Kidney (tissue), 14 donors: ENCODE measurements around the gene GAS6. TPM values are rescaled to one million over a fixed set of nuclear protein-coding genes. Genes with fewer than 3 reads are reported as not detected.

Experiments
- DNase-seq, 5 donors: peaks; one replicate each; pipeline ENCODE4 v3.0.0-alpha.2; 2013 to 2020
- FAIRE-seq: peaks from 2 replicates; lab custom pipeline; 2012; peaks lifted over from hg19 to GRCh38; lab: Jason Lieb, UNC
- H3K27ac ChIP-seq, 2 donors: one replicate each; pipeline ENCODE4 v1.7.0; 2013; ENCODE audit warnings: low read depth in 2 of 2, low read length in 2 of 2, inconsistent platforms in 1 of 2
- H3K27me3 ChIP-seq: one replicate; pipeline ENCODE4 v1.7.1; 2013; ENCODE audit warnings: low read length, inconsistent platforms; ENCODE audit not compliant: control insufficient read depth, insufficient read depth
- H3K36me3 ChIP-seq, 3 donors: one replicate each; pipeline versions ENCODE4 v1.7.0 to v1.7.1; 2013; ENCODE audit warnings: low read length in 3 of 3, control low read depth in 1 of 3, inconsistent platforms in 1 of 3; ENCODE audit not compliant: insufficient read depth in 3 of 3, control insufficient read depth in 2 of 3
- H3K4me1 ChIP-seq, 3 donors: one replicate each; pipeline versions ENCODE4 v1.7.0 to v1.7.1; 2013; ENCODE audit warnings: low read length in 3 of 3, inconsistent platforms in 1 of 3, low read depth in 1 of 3; ENCODE audit not compliant: control insufficient read depth in 2 of 3, insufficient read depth in 2 of 3
- H3K4me3 ChIP-seq, 3 donors: one replicate each; pipeline versions ENCODE4 v1.7.0 to v1.8.1; 2013; ENCODE audit warnings: low read length in 3 of 3, control low read depth in 1 of 3, inconsistent platforms in 1 of 3
- H3K9ac ChIP-seq, 3 donors: one replicate each; pipeline versions ENCODE4 v1.7.0 to v1.7.1; 2013; ENCODE audit warnings: low read length in 3 of 3, control low read depth in 1 of 3, inconsistent platforms in 1 of 3
- H3K9me3 ChIP-seq, 3 donors: one replicate each; pipeline versions ENCODE4 v1.7.0 to v1.7.1; 2013; ENCODE audit warnings: low read length in 3 of 3, control low read depth in 1 of 3, inconsistent platforms in 1 of 3; ENCODE audit not compliant: control insufficient read depth in 2 of 3, insufficient read depth in 1 of 3
- intact Hi-C: fragments of 100-400 bp; cut with DNase I; formaldehyde crosslinking; loops from one replicate; pipeline ENCODE4 v1.11.1; 2022
- polyA plus RNA-seq: library from polyadenylated mRNA; stranded (reverse); fragments of 350-450 nt; fragmentation: Illumina TruSeq; extraction: RNeasy Lipid Tissue Mini Kit (QIAGEN cat#74804); gene quantifications from one replicate; pipeline ENCODE4 v1.2.3, GENCODE V29; 2014; ENCODE audit warnings: low read depth, low replicate concordance; ENCODE audit not compliant: insufficient read depth
- total RNA-seq: library from RNA; stranded (reverse); fragmentation: NEBNext Ultra II Directional; extraction: Animal tissue kit (Norgen Biotek cat#: 25700); gene quantifications from one replicate; pipeline ENCODE4 v1.2.1, GENCODE V29; 2021
- TF ChIP-seq, protein P1 (sequence below): IDR thresholded peaks from 3 replicates; pipeline ENCODE4 v1.5.1; 2012; ENCODE audit warnings: mild to moderate bottlenecking, moderate library complexity, borderline replicate concordance; ENCODE audit not compliant: insufficient read depth; ENCODE audit errors: extremely low read depth
- donor health status: control.
- donor health status: control.
- donor health status: control.
- donor health status: control.
- donor health status: control.
- donor health status: DM: yes; HTN: yes; CAD: no.
- donor health status: Normal renal cell carcinoma (clear cell type).

The GAS6 gene
- total and polyA plus RNA-seq, 2 donors from 2014 or later: 83.5 to 135 TPM

DNA sequence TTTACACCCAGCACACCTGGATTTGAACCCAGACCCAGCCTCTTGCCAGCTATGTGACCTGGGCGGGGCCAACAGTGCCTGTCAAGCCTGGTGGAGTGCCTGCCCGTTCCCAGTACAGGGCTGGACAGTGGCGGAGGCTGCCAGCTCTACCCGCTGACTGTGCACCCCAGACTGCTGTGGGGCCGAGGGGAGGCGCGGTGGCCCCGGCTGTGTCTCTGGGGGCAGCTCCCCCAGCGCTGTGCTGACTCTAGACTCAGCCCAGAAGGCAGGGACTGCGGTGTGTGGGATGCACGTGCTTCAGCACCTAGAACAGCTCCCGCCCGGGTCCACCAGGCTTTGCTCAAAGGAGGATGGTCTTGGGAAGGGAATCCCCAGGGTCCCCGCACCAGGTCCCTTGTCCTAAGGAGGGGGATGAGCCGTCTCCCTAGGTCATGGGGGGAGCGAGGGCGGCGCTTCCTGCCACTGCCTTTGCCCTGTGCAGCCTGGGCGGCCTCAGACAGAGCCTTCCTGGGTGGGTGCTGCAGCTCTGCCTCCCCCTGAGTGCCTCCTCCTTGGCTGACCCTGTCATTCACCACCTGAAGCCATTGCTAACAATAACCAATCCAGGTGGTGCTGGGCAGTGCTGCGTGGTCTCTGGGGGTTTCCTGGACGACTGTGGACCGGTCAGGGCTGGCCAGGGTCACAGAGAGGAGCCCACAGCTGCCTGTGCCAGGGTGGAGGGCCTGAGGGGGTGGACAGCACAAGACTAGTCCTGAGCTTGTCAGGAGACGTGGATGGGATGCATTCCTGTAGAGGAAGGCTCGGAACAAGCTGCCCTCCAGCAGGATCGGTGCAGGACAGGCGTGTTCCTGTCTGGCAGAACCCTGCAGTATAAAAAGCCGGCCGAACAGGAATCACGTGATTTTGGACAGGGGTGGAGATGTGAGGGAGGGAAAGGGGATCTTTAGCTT, 86.3 kb downstream of the GAS6 start:
- no peak overlapping the region for H3K4me3 ChIP-seq
- FAIRE-seq: no peak
- DNase-seq: peak in 4 of 5 donors; percentile 76 to 83 (median 82)
- H3K27ac ChIP-seq: no peak overlapping the region
- no peaks in the 10 kb centered on the region for H3K36me3 ChIP-seq
- intact Hi-C loops: no loop called here
- TF ChIP-seq, protein P1, sequence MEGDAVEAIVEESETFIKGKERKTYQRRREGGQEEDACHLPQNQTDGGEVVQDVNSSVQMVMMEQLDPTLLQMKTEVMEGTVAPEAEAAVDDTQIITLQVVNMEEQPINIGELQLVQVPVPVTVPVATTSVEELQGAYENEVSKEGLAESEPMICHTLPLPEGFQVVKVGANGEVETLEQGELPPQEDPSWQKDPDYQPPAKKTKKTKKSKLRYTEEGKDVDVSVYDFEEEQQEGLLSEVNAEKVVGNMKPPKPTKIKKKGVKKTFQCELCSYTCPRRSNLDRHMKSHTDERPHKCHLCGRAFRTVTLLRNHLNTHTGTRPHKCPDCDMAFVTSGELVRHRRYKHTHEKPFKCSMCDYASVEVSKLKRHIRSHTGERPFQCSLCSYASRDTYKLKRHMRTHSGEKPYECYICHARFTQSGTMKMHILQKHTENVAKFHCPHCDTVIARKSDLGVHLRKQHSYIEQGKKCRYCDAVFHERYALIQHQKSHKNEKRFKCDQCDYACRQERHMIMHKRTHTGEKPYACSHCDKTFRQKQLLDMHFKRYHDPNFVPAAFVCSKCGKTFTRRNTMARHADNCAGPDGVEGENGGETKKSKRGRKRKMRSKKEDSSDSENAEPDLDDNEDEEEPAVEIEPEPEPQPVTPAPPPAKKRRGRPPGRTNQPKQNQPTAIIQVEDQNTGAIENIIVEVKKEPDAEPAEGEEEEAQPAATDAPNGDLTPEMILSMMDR: no peak
- H3K4me1 ChIP-seq: peaks cover 0 to 9% (median 0%) of the 10 kb centered on the region in 3 donors
- no peaks in the 10 kb centered on the region for H3K27me3 ChIP-seq
- H3K9me3 ChIP-seq: no peaks in the 10 kb centered on the region
- H3K9ac ChIP-seq: no peak overlapping the region

GRCh38 chr13:113776231-113777125, 87.4 kb downstream of the GAS6 start:
- Histone ChIP-seq H3K9me3 (no peaks in the 10 kb centered on the region), H3K36me3 (no peaks in the 10 kb centered on the region), H3K9ac (no peak overlapping the region), H3K27ac (no peak overlapping the region), H3K4me1 (peaks cover 0 to 9% (median 0%) of the 10 kb centered on the region in 3 donors), H3K4me3 (no peak overlapping the region), H3K27me3 (no peaks in the 10 kb centered on the region)
- TF ChIP-seq, protein P1: no peak
- no peak for FAIRE-seq
- DNase-seq: peak in 1 of 5 donors; percentile 40
- intact Hi-C loops: no loop called here

DNA sequence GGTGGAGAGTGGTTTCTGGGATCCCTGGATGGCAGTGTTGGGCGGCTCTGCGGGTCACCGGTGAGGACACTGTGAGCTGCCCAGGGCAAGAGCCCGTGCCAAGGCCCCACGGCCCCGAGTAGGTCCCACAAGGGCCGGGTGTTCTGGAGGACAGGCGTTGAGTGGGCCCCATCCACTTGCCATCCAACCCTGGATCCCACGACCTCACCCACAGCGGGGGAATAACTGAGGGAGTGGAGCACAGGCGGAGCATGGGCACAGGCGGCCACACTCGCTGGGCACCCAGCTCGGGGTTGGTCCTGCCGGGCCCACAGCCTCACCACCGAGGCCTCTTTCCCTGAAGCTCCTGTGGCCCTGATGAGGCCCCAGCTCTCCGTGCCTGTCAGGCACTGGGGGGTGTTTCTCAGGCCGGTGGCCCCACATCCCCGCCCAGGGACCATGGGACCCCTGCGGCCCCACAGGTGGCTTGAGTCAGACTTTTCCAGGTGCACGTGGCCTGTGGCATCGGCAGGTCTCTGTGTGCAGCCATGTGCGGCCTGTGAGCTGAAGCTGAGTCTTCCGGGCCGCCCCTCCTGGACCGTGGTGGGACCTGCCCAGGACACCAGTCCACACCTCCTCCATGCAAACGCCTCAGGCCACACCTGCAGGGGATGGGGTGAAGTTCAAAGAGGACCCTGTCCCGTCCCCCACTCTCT, 88.3 kb downstream of the GAS6 start:
- DNase-seq (peak in 1 of 5 donors; percentile 23), FAIRE-seq (no peak)
- Histone ChIP-seq H3K9me3 (no peaks in the 10 kb centered on the region), H3K4me3 (no peak overlapping the region), H3K27me3 (no peaks in the 10 kb centered on the region), H3K27ac (no peak overlapping the region), H3K9ac (no peak overlapping the region), H3K36me3 (no peaks in the 10 kb centered on the region), H3K4me1 (peaks cover 0 to 9% (median 0%) of the 10 kb centered on the region in 3 donors)
- TF ChIP-seq, protein P1: no peak
- intact Hi-C loops: no loop called here
